A673 (cell line): ENCODE results near the gene IL34.

ENCODE experiments used
- EZH2 ChIP-seq: fragments of 200-600 bp; sonication (generic); IDR thresholded peaks from 2 replicates; pipeline ENCODE4 v1.6.1; 2017; ENCODE audit warnings: borderline replicate concordance, low read depth, mild to moderate bottlenecking, mixed read lengths, antibody characterized with exemption, low read length; ENCODE audit not compliant: poor library complexity, severe bottlenecking
- TF ChIP-seq, protein P1 (sequence below): fragments of 300-800, 200-600 bp; sonication (generic); conservative IDR thresholded peaks from 2 replicates; pipeline ENCODE4 v1.5.1; 2017; ENCODE audit warnings: low read depth, mild to moderate bottlenecking, antibody characterized with exemption, low read length, moderate library complexity, mixed read lengths

DNA sequence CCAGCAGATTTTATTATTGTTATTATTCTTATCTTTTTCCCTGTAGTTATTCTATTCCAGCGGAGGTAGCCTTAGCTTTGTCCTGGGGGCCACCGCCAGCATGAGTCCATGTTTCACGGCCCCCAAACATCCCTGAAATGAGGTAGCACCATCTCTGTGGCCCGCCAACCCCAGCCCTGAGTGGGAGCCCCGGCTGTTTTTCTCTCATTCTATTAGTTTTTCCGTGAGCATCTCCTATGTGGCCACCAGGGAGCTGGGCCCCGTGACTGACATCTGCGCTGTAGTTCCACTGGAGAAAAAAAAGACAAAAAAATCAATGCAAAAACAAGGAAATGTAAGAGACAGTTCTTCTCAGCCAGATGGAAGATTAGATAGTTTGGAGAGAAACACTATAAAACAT lies 43.5 kb upstream of the IL34 start:
- TF ChIP-seq, protein P1, sequence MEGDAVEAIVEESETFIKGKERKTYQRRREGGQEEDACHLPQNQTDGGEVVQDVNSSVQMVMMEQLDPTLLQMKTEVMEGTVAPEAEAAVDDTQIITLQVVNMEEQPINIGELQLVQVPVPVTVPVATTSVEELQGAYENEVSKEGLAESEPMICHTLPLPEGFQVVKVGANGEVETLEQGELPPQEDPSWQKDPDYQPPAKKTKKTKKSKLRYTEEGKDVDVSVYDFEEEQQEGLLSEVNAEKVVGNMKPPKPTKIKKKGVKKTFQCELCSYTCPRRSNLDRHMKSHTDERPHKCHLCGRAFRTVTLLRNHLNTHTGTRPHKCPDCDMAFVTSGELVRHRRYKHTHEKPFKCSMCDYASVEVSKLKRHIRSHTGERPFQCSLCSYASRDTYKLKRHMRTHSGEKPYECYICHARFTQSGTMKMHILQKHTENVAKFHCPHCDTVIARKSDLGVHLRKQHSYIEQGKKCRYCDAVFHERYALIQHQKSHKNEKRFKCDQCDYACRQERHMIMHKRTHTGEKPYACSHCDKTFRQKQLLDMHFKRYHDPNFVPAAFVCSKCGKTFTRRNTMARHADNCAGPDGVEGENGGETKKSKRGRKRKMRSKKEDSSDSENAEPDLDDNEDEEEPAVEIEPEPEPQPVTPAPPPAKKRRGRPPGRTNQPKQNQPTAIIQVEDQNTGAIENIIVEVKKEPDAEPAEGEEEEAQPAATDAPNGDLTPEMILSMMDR = no peak
- no peak for TF ChIP-seq EZH2
